Activated T-cell treated with anti-CD3 and anti-CD28 coated beads, Interleukin-2, amount 50 U/mL, for 1 hour (primary cell): Measurements from ENCODE around the gene CANT1.
"Not testable (repeated sequence)": the region's sequence is repeated elsewhere in the genome, so short reads cannot be mapped to it uniquely, and the experiment has no call there.

Source experiments
- DNase-seq: peaks from one replicate; pipeline ENCODE4 v3.0.0-alpha.2; 2020

The CANT1 gene

DNA sequence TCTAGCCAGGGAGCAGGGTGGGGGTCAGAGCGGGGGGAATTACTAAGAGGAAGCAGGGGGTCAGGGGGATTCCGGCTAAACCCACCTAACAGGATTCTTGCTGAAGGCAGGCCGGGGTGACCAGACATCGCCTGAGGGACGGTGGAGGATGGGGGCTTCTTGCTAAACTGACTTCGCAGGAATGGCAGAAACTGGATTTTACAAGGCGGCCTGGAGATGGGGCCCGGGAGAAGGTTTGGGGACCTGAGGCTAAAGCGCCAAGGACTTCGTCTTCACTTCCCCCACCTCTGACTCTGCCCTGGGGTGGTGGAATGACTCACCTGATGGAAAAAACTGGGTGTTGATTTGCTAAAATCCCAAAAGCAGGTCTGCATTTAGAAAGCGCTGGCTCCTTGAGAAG is 53.3 kb downstream of the CANT1 start:
- no peak for DNase-seq

GRCh38 chr17:78954684-78955083 is 54.9 kb downstream of the CANT1 start:
- DNase-seq, result no peak

DNA sequence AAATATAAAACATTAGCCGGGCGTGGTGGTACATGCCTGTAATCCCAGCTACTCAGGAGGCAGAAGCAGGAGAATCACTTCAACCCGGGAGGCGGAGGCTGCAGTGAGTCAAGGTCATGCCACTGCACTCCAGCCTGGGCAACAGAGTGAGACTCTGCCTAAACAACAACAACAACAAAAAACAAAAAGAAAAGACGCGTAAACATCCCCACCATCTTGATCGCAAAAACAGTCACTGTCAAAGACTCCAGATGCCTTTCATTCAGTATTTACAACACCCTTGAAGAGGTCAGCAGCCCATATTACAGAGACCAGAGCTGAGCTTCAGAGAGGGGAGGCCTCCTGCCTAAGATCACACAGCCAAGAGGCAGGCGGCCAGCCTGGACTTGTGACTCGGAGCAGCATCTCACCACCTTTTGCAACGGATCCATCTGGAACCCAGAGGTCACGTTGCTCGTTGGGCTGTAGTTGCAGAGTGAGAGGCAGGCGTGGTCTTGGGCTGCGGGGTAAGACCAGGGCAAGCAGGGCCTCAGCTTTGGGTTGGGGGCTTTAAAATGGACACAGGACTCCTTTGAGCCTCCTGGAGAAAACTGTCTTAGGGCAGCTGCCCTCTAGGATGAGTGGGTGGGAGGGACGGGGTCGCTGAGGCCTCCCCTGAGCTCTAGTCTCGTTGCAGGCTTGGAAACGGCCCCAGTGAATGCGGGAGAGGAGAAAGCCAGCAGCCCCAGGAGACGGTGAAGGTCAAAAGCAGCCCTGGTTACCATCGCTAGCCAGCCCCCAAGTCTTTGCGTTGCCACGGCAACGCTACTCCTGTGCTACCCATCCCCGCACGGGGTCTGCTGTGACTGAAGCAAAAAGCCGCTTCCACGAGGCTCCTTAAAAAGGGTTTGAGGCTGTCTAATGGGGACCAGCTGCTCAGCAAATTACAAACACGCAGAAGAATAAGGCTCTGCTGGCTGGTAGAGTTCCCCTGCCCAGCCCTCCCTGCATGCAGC is 55.9 kb downstream of the CANT1 start:
- no peak for DNase-seq

DNA sequence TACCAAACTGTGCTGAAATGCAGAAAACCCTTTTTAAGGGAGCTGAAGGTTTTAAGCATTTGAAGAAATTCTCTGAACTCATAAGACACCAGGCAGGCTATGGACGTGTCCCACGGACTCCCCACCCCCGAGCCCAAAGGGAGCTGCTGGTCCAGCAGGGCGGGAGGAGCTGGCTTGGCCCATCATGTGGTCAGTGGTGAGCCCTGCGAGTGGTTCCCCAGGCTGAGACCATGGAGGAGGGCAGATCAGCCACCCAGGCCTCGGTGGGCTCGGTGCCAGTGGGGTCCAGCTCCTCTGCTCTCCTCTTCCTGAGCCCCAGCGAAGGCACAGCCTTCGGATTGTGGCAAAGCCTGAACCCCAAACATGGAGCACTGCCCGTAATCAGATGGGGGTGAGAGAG is 56.9 kb downstream of the CANT1 start:
- no peak for DNase-seq

DNA sequence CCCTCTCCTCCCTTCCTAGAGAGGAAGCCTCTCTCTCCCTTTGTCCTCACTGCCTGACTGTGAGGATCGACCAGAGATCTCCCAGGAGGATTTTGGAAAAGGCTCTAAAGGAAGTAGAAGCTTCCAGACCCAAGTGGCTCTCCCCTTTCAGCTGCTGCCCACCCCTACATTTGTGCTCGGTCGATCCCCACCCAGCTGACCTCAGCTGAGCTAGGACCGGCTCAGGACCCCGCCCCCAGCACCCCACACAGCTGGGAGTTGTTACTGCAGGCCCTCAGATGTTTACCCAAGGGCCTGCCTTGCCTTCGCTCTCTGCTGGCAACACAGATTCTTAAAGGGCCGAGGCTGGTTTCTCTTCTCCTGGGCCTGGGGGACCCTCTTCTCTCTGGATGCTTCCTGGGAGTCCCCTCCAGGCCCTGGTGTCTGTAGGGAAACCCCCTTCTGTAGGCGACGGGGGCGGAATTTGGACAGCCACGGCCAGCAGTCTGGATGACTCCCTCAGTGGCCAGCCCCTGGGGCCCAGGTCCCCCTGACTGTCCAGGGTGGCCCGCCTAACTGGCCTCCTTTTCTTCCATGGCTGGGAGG is 57.5 kb downstream of the CANT1 start:
- DNase-seq, result no peak

DNA sequence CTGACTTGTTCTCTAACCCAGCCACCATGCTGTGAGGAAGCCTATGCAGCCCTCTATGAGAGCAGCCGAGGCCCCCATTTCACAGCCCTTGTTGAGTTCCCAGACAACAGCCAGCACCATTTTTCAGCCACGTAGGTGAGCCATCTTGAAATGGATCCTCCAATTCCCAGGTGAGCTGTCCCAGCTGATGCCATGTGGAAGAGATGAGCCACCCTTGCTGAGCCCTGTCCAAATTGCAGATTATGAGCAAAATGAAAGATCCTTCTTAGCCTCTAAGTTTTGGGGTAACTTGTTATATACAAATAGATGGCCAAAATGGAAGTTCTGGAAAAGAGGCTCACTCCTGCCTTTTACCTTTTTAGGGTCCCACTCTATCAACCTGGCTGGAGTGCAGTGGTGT is 58.7 kb downstream of the CANT1 start:
- no peak for DNase-seq

DNA sequence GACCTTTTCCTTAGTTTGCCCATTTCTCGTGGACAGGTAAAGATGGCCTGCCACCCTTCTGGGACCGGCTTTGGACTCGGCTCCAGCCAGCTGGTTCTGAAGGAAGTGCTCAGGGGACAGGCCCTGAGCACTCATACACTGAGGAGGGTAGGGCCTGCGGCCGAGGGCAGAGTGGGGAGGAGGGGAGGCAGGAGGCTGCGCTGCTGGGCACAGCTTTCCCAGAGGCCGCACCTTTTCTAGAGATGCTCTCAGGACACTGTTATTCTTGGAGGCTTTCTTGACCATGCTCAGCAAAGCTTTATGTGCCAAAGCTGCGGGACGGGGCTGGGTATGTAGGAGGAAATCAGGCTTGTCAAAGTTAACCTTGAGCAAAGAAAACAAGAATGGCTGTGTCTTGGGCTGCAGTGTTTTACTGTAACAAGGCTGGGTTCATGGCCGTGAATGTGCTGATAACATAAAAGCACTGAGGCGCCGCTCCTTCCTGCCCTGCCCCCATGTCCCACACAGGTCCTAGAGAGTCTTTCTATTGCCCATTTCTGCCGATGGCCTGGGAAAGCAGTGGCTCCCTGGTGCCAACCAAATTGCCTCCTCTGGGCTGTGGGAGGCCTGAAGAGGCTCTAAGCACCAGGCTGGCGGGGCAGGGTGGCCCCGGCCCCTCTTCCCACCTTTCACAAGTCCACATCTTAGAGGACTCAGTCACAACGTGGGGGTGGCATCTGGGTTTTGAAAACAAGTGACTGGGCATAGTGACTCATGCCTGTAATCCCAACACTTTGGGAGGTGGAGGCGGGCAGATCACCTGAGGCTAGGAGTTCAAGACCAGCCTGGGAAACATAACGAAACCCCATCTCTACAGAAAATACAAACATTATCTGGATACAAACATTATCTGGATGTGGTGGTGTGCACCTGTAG is 62.1 kb downstream of the CANT1 start:
- DNase-seq, result no peak

DNA sequence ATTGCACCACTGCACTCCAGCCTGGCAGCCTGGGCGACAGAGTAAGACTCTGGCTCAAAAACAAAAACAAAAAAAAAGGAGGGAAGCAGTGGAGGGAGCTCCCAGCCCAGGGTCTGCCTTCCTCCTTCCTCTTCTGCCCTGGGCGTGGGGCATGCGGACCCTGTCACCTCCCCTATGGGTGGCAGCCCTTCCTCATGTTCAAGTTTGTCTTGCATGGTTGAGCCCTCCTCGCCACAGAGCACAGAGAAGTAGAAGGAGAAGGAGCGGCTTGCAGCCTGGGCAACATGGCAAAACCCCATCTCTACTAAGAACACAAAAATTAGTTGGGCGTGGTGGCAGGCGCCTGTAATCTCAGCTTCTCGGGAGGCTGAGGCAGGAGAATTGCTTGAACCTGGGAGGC is 62.9 kb downstream of the CANT1 start:
- no peak for DNase-seq

DNA sequence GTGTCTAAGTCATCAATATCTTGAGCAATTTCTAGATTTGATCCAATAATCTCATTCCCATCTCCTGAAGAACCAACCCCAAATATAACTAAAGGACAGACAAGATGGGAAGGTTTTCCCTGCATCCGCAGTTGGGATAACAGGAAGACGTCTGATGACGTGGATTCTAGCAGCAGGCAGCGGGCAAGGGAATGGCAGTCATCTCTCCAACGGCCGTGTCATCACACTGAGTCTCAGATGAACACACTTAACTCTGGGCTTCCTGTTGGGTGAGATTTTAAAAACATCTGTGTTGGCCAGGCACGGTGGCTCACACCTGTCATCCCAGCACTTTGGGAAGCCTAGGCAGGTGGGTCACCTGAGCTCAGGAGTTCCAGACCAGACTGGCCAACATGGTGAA is 63.4 kb downstream of the CANT1 start:
- no peak for DNase-seq

DNA sequence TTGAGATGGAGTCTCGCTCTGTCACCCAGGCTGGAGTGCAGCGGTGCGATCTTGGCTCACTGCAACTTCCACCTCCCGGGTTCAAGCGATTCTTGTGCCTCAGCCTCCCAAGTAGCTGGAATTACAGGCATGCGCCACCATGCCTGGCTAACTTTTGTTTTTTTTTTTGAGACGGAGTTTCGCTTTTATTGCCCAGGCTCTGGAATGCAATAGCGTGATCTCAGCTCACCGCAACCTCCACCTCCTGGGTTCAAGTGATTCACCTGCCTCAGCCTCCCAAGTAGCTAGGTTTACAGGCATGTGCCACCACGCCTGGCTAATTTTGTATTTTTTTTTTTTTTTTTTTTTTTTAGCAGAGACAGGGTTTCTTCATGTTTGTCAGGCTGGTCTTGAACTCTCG is 64.1 kb downstream of the CANT1 start:
- DNase-seq, result not testable (repeated sequence)

GRCh38 chr17:78944956-78945355 is 64.6 kb downstream of the CANT1 start:
- no peak for DNase-seq

GRCh38 chr17:78944026-78944425 is 65.5 kb downstream of the CANT1 start:
- no peak for DNase-seq
